Psoas muscle (tissue), 8 donors: Measurements from ENCODE around the gene NNT. TPM values are rescaled to one million over a fixed set of nuclear protein-coding genes. Genes with fewer than 3 reads are reported as not detected.

Experiments
- ATAC-seq, 4 donors: fragments of 200-7000 bp; cut with Tn5 transposase; one replicate each; pipeline ENCODE4 v1.9.1; 2020; ENCODE audit warnings: moderate library complexity in 3 of 4, mild to moderate bottlenecking in 2 of 4
- DNase-seq, 2 donors: peaks; one replicate each; pipeline ENCODE4 v3.0.0-alpha.2; 2020
- H3K27ac ChIP-seq: fragments of 200-600 bp; one replicate; pipeline ENCODE4 v1.8.0; 2022
- H3K27me3 ChIP-seq, 3 donors: fragments of 200-600 bp in 1 of 3; one replicate each; pipeline versions ENCODE4 v1.6.1 to v1.8.0; 2013 to 2022; ENCODE audit warnings: low read length in 2 of 3, mild to moderate bottlenecking in 2 of 3, moderate library complexity in 1 of 3; ENCODE audit not compliant: insufficient read depth in 3 of 3
- H3K36me3 ChIP-seq, 2 donors: fragments of 200-600 bp in 1 of 2; one replicate each; pipeline versions ENCODE4 v1.6.1 to v1.8.0; 2013 to 2022; ENCODE audit warnings: low read depth in 1 of 2, mild to moderate bottlenecking in 1 of 2, moderate library complexity in 1 of 2; ENCODE audit not compliant: insufficient read depth in 1 of 2
- H3K4me1 ChIP-seq: fragments of 200-600 bp; one replicate; pipeline ENCODE4 v1.8.0; 2022
- H3K4me3 ChIP-seq: fragments of 200-600 bp; one replicate; pipeline ENCODE4 v1.8.0; 2022; ENCODE audit warnings: mild to moderate bottlenecking
- H3K9me3 ChIP-seq: fragments of 200-600 bp; one replicate; pipeline ENCODE4 v1.8.0; 2022
- CTCF ChIP-seq: fragments of 200-600 bp; IDR thresholded peaks from one replicate; pipeline ENCODE4 v1.8.0; 2022; ENCODE audit warnings: antibody characterized with exemption
- WGBS, 3 donors: extraction: QIAGEN DNeasy Blood & Tissue Kit; methylation state at CpG; one replicate each; pipeline versions ENCODE4 v1.1.6 to v1.1.7; 2013; 5-methylcytosine and 5-hydroxymethylcytosine counted together
- intact Hi-C, 2 donors: fragments of 100-400 bp; cut with DNase I; formaldehyde crosslinking; loops; one replicate each; pipeline versions ENCODE4 v1.11.0 to v1.14.2; 2022
- polyA plus RNA-seq, 3 donors: library from polyadenylated mRNA; stranded (reverse); fragments of 200-250 nt; gene quantifications; one replicate each; pipeline ENCODE4 v1.2.3, GENCODE V29; 2013
- total RNA-seq, 4 donors: library from RNA; stranded (reverse); fragmentation: NEBNext Ultra II Directional in 2 of 4; extraction: Animal tissue kit (Norgen Biotek cat#: 25700) in 2 of 4; gene quantifications; one replicate each; pipeline versions ENCODE4 v1.2.1 to v1.2.4, GENCODE V29; 2021 to 2023
- donor health status: healthy with polysubstance abuse.
- donor health status: DM: no; HTN: no; CAD: no; lungs with moderate emphysema.
- donor health status: Bipolar disorder and iron deficiency.
- donor health status: healthy.
- donor health status: DM: yes; HTN: yes; CAD: no.
- donor health status: DM: no; HTN: no; CAD: no.
- donor health status: DM: no; HTN: no; CAD: no.
- donor health status: DM: yes; HTN: yes; CAD: no.

Gene NNT
- total and polyA plus RNA-seq, 7 donors, result 108 to 442 (median 216) TPM

- ATAC-seq (peak in 2 of 4 donors; percentile 27 to 41), DNase-seq (no peak)
- 46 to 75% (median 65%) methylated on average over 1 of the region's 1 CpG for WGBS, 3 donors
- Histone ChIP-seq H3K27ac (peak overlapping the region; percentile 4), H3K4me3 (no peak overlapping the region), H3K9me3 (no peaks in the 10 kb centered on the region), H3K27me3 (no peaks in the 10 kb centered on the region), H3K4me1 (peaks cover 69% of the 10 kb centered on the region), H3K36me3 (peaks cover 0 to 11% of the 10 kb centered on the region in 2 donors)
- intact Hi-C loops, result loop anchor here in 1 of 2 donors (10.0 kb wide), 1 partner anchor 1135 kb away; no protein-coding TSS in a partner anchor
- TF ChIP-seq CTCF, result no peak
Measured at GRCh38 chr5:43639566-43639965, 36.6 kb downstream of the NNT start.

GRCh38 chr5:43642428-43642827 is 39.4 kb downstream of the NNT start:
- WGBS, 3 donors, result 38 to 53% (median 39%) methylated on average over 2 of the region's 2 CpGs
- H3K4me1 ChIP-seq, result peaks cover 42% of the 10 kb centered on the region
- TF ChIP-seq CTCF, result no peak

GRCh38 chr5:43643327-43643726 is 40.3 kb downstream of the NNT start:
- TF ChIP-seq CTCF, result no peak
- Histone ChIP-seq H3K27ac (no peak overlapping the region), H3K4me1 (peaks cover 34% of the 10 kb centered on the region), H3K27me3 (no peaks in the 10 kb centered on the region), H3K9me3 (no peaks in the 10 kb centered on the region), H3K4me3 (no peak overlapping the region), H3K36me3 (peaks cover 0 to 44% of the 10 kb centered on the region in 2 donors)
- DNase-seq, result no peak
- intact Hi-C loops, result no loop called here
- ATAC-seq, result peak in 1 of 4 donors; percentile 35
- 96 to 100% (median 96%) methylated on average over 1 of the region's 1 CpG for WGBS, 3 donors

More at GRCh38 chr5:43642428-43642827, 39.4 kb downstream of the NNT start:
- Histone ChIP-seq H3K9me3 (no peaks in the 10 kb centered on the region), H3K27ac (peak overlapping the region; percentile 7), H3K27me3 (no peaks in the 10 kb centered on the region), H3K4me3 (no peak overlapping the region), H3K36me3 (peaks cover 0 to 35% of the 10 kb centered on the region in 2 donors)
- ATAC-seq (peak in 2 of 4 donors; percentile 7 to 49), DNase-seq (peak in 1 of 2 donors; percentile 52)
- intact Hi-C loops, result no loop called here

GRCh38 chr5:43643750-43644149 is 40.8 kb downstream of the NNT start:
- no peak overlapping the region for H3K27ac ChIP-seq
- H3K9me3 ChIP-seq, result no peaks in the 10 kb centered on the region
- H3K4me3 ChIP-seq, result no peak overlapping the region
- H3K27me3 ChIP-seq, result no peaks in the 10 kb centered on the region
- DNase-seq (no peak), ATAC-seq (no peak)
- H3K36me3 ChIP-seq, result peaks cover 0 to 48% of the 10 kb centered on the region in 2 donors
- peaks cover 29% of the 10 kb centered on the region for H3K4me1 ChIP-seq
- intact Hi-C loops, result no loop called here
- WGBS, 3 donors, result 70 to 76% (median 71%) methylated on average over 2 of the region's 2 CpGs
- TF ChIP-seq CTCF, result no peak

GRCh38 chr5:43646992-43647391 is 44.0 kb downstream of the NNT start:
- H3K27ac ChIP-seq, result no peak overlapping the region
- DNase-seq (no peak), ATAC-seq (no peak)
- no peaks in the 10 kb centered on the region for H3K9me3 ChIP-seq
- 70 to 85% (median 84%) methylated on average over 1 of the region's 1 CpG for WGBS, 3 donors
- no peak overlapping the region for H3K4me3 ChIP-seq
- intact Hi-C loops, result no loop called here
- no peak for TF ChIP-seq CTCF
- no peaks in the 10 kb centered on the region for H3K27me3 ChIP-seq
- peaks cover 2 to 81% of the 10 kb centered on the region in 2 donors for H3K36me3 ChIP-seq
- peaks cover 9% of the 10 kb centered on the region for H3K4me1 ChIP-seq
